HL-60 (cell line): ENCODE results near the gene SP100.

Experiments
- DNase-seq, 2 experiments: peaks; one replicate each; pipeline ENCODE4 v3.0.0-alpha.2; 2010 to 2020; ENCODE audit warnings: low read depth in 1 of 2, low spot score in 1 of 2
- H3K27ac ChIP-seq: fragments of 250-450 bp; sonication (Bioruptor Pico); replicated peaks from 2 replicates; pipeline ENCODE4 v1.5.1; 2020; ENCODE audit warnings: mild to moderate bottlenecking, moderate library complexity
- H3K27me3 ChIP-seq: fragments of 250-450 bp; sonication (Bioruptor Pico); 2 replicates; pipeline ENCODE4 v1.5.1; 2021; ENCODE audit warnings: mild to moderate bottlenecking, moderate library complexity; ENCODE audit not compliant: insufficient read depth, poor library complexity, severe bottlenecking
- H3K4me3 ChIP-seq: replicated peaks from 2 replicates; pipeline ENCODE4 v1.5.1; 2011; ENCODE audit warnings: mild to moderate bottlenecking, control low read depth, low read length; ENCODE audit not compliant: insufficient read depth
- GABPA ChIP-seq: IDR thresholded peaks from 2 replicates; pipeline ENCODE4 v1.6.1; 2012; ENCODE audit warnings: low read depth
- POLR2AphosphoS5 ChIP-seq: IDR thresholded peaks from 2 replicates; pipeline ENCODE4 v1.6.1; 2012; ENCODE audit warnings: low read depth
- SPI1 ChIP-seq: IDR thresholded peaks from 2 replicates; pipeline ENCODE4 v1.6.1; 2012; ENCODE audit warnings: low read depth, mild to moderate bottlenecking, borderline replicate concordance
- TF ChIP-seq, protein P1 (sequence below): IDR thresholded peaks from 2 replicates; pipeline ENCODE4 v1.6.1; 2012; ENCODE audit warnings: low read depth; ENCODE audit not compliant: insufficient replicate concordance
- TF ChIP-seq, protein P2 (sequence below): IDR thresholded peaks from one replicate; pipeline ENCODE4 v1.5.1; 2011; ENCODE audit warnings: low read length, control low read depth, inconsistent platforms; ENCODE audit not compliant: insufficient read depth

The SP100 gene

DNA sequence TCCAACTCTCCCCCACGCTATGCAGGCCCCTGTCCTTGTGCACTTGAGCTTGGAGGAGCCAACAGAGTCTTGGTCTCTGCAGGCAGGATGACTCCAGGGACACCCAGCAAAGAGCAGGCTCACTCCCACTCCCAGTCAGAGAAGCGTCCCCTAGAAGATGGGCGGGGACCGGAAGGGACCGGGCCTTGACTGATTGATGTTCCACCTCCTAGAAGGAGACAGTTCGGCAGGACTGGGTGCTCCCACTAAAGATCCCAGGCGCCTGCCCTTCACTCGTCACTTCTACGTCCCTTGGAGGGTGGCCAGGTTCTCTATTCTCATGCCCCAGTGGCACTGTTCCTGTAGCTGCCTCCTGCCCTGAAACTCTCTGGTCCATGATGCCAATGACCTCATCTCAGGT lies 3.2 kb upstream of the SP100 start:
- Histone ChIP-seq H3K27ac (no peak overlapping the region), H3K4me3 (no peak overlapping the region), H3K27me3 (no peaks in the 10 kb centered on the region)
- no peak for DNase-seq
- TF ChIP-seq, protein P1, sequence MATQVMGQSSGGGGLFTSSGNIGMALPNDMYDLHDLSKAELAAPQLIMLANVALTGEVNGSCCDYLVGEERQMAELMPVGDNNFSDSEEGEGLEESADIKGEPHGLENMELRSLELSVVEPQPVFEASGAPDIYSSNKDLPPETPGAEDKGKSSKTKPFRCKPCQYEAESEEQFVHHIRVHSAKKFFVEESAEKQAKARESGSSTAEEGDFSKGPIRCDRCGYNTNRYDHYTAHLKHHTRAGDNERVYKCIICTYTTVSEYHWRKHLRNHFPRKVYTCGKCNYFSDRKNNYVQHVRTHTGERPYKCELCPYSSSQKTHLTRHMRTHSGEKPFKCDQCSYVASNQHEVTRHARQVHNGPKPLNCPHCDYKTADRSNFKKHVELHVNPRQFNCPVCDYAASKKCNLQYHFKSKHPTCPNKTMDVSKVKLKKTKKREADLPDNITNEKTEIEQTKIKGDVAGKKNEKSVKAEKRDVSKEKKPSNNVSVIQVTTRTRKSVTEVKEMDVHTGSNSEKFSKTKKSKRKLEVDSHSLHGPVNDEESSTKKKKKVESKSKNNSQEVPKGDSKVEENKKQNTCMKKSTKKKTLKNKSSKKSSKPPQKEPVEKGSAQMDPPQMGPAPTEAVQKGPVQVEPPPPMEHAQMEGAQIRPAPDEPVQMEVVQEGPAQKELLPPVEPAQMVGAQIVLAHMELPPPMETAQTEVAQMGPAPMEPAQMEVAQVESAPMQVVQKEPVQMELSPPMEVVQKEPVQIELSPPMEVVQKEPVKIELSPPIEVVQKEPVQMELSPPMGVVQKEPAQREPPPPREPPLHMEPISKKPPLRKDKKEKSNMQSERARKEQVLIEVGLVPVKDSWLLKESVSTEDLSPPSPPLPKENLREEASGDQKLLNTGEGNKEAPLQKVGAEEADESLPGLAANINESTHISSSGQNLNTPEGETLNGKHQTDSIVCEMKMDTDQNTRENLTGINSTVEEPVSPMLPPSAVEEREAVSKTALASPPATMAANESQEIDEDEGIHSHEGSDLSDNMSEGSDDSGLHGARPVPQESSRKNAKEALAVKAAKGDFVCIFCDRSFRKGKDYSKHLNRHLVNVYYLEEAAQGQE = no peak
- TF ChIP-seq, protein P2, sequence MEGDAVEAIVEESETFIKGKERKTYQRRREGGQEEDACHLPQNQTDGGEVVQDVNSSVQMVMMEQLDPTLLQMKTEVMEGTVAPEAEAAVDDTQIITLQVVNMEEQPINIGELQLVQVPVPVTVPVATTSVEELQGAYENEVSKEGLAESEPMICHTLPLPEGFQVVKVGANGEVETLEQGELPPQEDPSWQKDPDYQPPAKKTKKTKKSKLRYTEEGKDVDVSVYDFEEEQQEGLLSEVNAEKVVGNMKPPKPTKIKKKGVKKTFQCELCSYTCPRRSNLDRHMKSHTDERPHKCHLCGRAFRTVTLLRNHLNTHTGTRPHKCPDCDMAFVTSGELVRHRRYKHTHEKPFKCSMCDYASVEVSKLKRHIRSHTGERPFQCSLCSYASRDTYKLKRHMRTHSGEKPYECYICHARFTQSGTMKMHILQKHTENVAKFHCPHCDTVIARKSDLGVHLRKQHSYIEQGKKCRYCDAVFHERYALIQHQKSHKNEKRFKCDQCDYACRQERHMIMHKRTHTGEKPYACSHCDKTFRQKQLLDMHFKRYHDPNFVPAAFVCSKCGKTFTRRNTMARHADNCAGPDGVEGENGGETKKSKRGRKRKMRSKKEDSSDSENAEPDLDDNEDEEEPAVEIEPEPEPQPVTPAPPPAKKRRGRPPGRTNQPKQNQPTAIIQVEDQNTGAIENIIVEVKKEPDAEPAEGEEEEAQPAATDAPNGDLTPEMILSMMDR = no peak
- TF ChIP-seq SPI1 = no peak
- no peak for TF ChIP-seq POLR2AphosphoS5
- no peak for TF ChIP-seq GABPA

DNA sequence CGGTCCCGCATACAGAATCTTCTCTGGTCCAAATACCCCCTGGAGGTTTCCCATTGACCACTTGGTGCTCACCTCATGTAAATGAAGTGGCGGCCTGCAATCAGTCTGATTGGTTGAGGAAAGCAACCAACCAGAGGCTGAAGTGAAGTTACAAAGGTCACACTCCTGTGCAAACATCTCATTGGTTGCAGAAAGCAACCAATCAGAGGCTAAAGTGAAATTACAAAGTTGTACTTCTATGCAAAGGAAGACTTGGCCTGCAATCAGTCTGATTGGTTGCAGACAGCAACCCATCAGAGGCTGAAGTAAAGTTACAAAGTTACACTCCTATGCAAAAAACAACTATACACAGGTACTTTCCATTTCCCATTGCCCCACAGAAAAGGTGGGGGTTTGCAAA lies 2.5 kb upstream of the SP100 start:
- no peak overlapping the region for H3K27ac ChIP-seq
- TF ChIP-seq SPI1 (no peak), POLR2AphosphoS5 (no peak), GABPA (no peak)
- TF ChIP-seq, protein P2 = no peak
- TF ChIP-seq, protein P1 = no peak
- DNase-seq = no peak
- H3K4me3 ChIP-seq = no peak overlapping the region
- H3K27me3 ChIP-seq = no peaks in the 10 kb centered on the region

DNA sequence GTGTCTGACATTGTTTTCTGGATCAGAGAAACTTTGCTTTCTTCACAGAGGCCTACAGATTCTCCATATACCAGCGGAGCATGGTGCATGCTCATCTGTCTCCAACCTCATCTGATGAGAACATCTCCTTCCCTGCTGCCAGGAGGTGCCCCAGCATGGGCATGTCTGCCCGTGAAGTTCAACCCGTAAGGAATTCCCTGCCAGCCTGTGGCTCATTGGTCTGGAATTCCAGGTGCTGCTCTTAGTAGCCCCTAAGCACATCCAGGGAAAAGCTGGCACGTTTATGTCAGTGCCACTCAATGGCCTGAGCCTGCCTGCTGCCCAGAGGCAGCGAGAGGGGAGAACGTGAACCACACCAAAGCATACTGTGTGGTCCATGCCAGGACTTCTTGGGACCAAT lies 1.7 kb upstream of the SP100 start:
- Histone ChIP-seq H3K27ac (no peak overlapping the region), H3K27me3 (no peaks in the 10 kb centered on the region)

DNA sequence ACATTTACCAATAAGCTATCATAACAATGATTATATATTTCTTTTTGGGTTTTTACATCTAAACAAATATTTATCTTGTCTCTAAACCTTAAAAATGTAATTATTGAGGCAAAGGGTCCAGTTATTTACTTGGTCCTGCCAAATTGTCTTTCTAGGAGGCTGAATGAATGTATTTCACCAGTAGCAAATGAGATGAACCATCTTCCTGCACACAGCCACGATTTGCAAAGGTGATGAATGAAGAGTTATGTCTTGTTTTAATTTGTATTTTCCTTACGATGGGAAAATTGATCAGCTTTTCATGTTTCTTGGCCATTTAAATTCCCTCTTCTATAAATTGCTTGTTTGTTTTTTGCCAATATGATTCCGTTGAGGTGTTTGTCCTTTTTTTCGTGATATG lies 1.4 kb downstream of the SP100 start:
- DNase-seq = no peak
- peak overlapping the region; percentile 80 for H3K27ac ChIP-seq
- H3K27me3 ChIP-seq = no peaks in the 10 kb centered on the region
- H3K4me3 ChIP-seq = peak overlapping the region; percentile 68
- no peak for TF ChIP-seq POLR2AphosphoS5
- TF ChIP-seq, protein P2 = no peak
- TF ChIP-seq, protein P1 = no peak
- no peak for TF ChIP-seq SPI1
- no peak for TF ChIP-seq GABPA

More for the DNA sequence above, 1.7 kb upstream of the SP100 start:
- no peak for TF ChIP-seq GABPA
- no peak overlapping the region for H3K4me3 ChIP-seq
- no peak for DNase-seq
